Activated naive CD4-positive, alpha-beta T cell treated with anti-CD3 and anti-CD28 coated beads for 36 hours (primary cell): ENCODE results near the gene CCNI. TPM values are rescaled to one million over a fixed set of nuclear protein-coding genes. Genes with fewer than 3 reads are reported as not detected.
"Not testable (repeated sequence)": the region's sequence is repeated elsewhere in the genome, so short reads cannot be mapped to it uniquely, and the experiment has no call there.

ENCODE experiments used
- CTCF ChIA-PET: fragments of 350-600 bp; sonication (Branson Sonifier 250); formaldehyde crosslinking; loops from one replicate; lab custom pipeline; 2021; ENCODE audit warnings: antibody characterized with exemption; lab: Charles Lee
- DNase-seq: peaks from one replicate; pipeline ENCODE4 v3.0.0-alpha.2; 2020
- H3K27ac Mint-ChIP-seq: one replicate; pipeline ENCODE4 v1.8.0; 2021; ENCODE audit warnings: mild to moderate bottlenecking, mixed read lengths
- H3K27me3 Mint-ChIP-seq: one replicate; pipeline ENCODE4 v1.8.0; 2021; ENCODE audit warnings: low read depth, mixed read lengths
- H3K36me3 Mint-ChIP-seq: one replicate; pipeline ENCODE4 v1.8.0; 2021; ENCODE audit warnings: low read depth, mixed read lengths
- H3K4me1 Mint-ChIP-seq: one replicate; pipeline ENCODE4 v1.8.0; 2021; ENCODE audit warnings: low read depth, mixed read lengths
- H3K4me3 Mint-ChIP-seq: one replicate; pipeline ENCODE4 v1.8.0; 2021; ENCODE audit warnings: mild to moderate bottlenecking, moderate library complexity, mixed read lengths
- H3K9me3 Mint-ChIP-seq: one replicate; pipeline ENCODE4 v1.8.0; 2021; ENCODE audit warnings: mixed read lengths
- intact Hi-C: fragments of 100-400 bp; cut with micrococcal nuclease; formaldehyde crosslinking; loops from one replicate; pipeline ENCODE4 v1.15.1; 2023
- total RNA-seq, 2 experiments: library from RNA; stranded (reverse); gene quantifications; one replicate each; pipeline ENCODE4 v1.2.3, GENCODE V29; 2021

CCNI gene
- total RNA-seq, 2 experiments from 2014 or later = 211 to 218 TPM

GRCh38 chr4:77079281-77079680 is 3.5 kb upstream of the CCNI start:
- Mint-ChIP-seq H3K4me1 (peaks cover 29% of the 10 kb centered on the region), H3K27ac (no peak overlapping the region), H3K9me3 (no peaks in the 10 kb centered on the region), H3K27me3 (no peaks in the 10 kb centered on the region), H3K4me3 (no peak overlapping the region), H3K36me3 (peaks cover 5% of the 10 kb centered on the region)
- intact Hi-C loops = loop anchor here (5.0 to 10.0 kb wide), 3 partner anchors 1022 to 1696 kb away; partner anchors contain the start of genes BMP2K and G3BP2
- CTCF ChIA-PET = interaction anchor here (0.7 to 1.6 kb wide), 4 partner anchors 16 to 242 kb away, joined by 3 to 6 read pairs (median 4); no protein-coding TSS in a partner anchor
- DNase-seq = no peak

GRCh38 chr4:77078401-77078800 is 2.6 kb upstream of the CCNI start:
- CTCF ChIA-PET = interaction anchor here (1.6 kb wide), 1 partner anchor 17 kb away, joined by 6 read pairs; no protein-coding TSS in a partner anchor

GRCh38 chr4:77076889-77077635 is 1.3 kb upstream of the CCNI start:
- peak; percentile 14 for DNase-seq
- intact Hi-C loops = loop anchor here (1.0 to 10.0 kb wide), 11 partner anchors 46 to 1698 kb away; partner anchors contain the start of genes BMP2K, G3BP2, MRPL1 and SCARB2
- Mint-ChIP-seq H3K27me3 (no peaks in the 10 kb centered on the region), H3K36me3 (peaks cover 5% of the 10 kb centered on the region), H3K4me3 (peak overlapping the region; percentile 71), H3K9me3 (no peaks in the 10 kb centered on the region), H3K4me1 (peaks cover 34% of the 10 kb centered on the region), H3K27ac (peak overlapping the region; percentile 100)
- CTCF ChIA-PET = interaction anchor here (0.9 to 2.0 kb wide), 3 partner anchors 15 to 126 kb away, joined by 4 to 5 read pairs (median 4); no protein-coding TSS in a partner anchor

More at GRCh38 chr4:77078401-77078800, 2.6 kb upstream of the CCNI start:
- Mint-ChIP-seq H3K27ac (no peak overlapping the region), H3K36me3 (peaks cover 5% of the 10 kb centered on the region), H3K4me1 (peaks cover 29% of the 10 kb centered on the region), H3K27me3 (no peaks in the 10 kb centered on the region), H3K4me3 (no peak overlapping the region), H3K9me3 (no peaks in the 10 kb centered on the region)
- intact Hi-C loops = loop anchor here (5.0 to 10.0 kb wide), 3 partner anchors 1021 to 1696 kb away; partner anchors contain the start of genes BMP2K and G3BP2
- no peak for DNase-seq

GRCh38 chr4:77074981-77075855 is 571 bp downstream of the CCNI start:
- CTCF ChIA-PET = interaction anchor here (0.6 kb wide), 1 partner anchor 14 kb away, joined by 3 read pairs; no protein-coding TSS in a partner anchor
- Mint-ChIP-seq H3K27me3 (no peaks in the 10 kb centered on the region), H3K4me1 (peaks cover 41% of the 10 kb centered on the region), H3K27ac (peak overlapping the region; percentile 100), H3K36me3 (peaks cover 5% of the 10 kb centered on the region), H3K9me3 (no peaks in the 10 kb centered on the region), H3K4me3 (peak overlapping the region; percentile 99)
- peak; percentile 86 for DNase-seq
- intact Hi-C loops = loop anchor here (1.0 to 10.0 kb wide), 5 partner anchors 23 to 1700 kb away; partner anchors contain the start of genes BMP2K, G3BP2 and SEPTIN11

- CTCF ChIA-PET = interaction anchor here (0.6 to 1.6 kb wide), 5 partner anchors 15 to 129 kb away, joined by 3 to 4 read pairs (median 3); no protein-coding TSS in a partner anchor
- Mint-ChIP-seq H3K36me3 (peaks cover 5% of the 10 kb centered on the region), H3K27me3 (no peaks in the 10 kb centered on the region), H3K4me1 (peaks cover 45% of the 10 kb centered on the region), H3K9me3 (no peaks in the 10 kb centered on the region), H3K27ac (no peak overlapping the region), H3K4me3 (no peak overlapping the region)
- intact Hi-C loops = loop anchor here (1.0 to 10.0 kb wide), 2 partner anchors 22 to 1700 kb away; partner anchors contain the start of gene BMP2K
- DNase-seq = no peak
Observed at GRCh38 chr4:77074381-77074831, 1.4 kb downstream of the CCNI start.

GRCh38 chr4:77073981-77074380 is 1.8 kb downstream of the CCNI start:
- intact Hi-C loops = loop anchor here (1.0 to 10.0 kb wide), 2 partner anchors 22 to 1701 kb away; partner anchors contain the start of gene BMP2K

GRCh38 chr4:77073106-77073809 is 2.5 kb downstream of the CCNI start:
- no peaks in the 10 kb centered on the region for H3K27me3 Mint-ChIP-seq
- intact Hi-C loops = loop anchor here (10.0 kb wide), 1 partner anchor 1702 kb away; the partner anchor contains the start of gene BMP2K
- CTCF ChIA-PET = interaction anchor here (0.9 to 1.7 kb wide), 6 partner anchors 17 to 130 kb away, joined by 3 to 6 read pairs (median 3); no protein-coding TSS in a partner anchor
- H3K4me3 Mint-ChIP-seq = no peak overlapping the region
- H3K4me1 Mint-ChIP-seq = peaks cover 48% of the 10 kb centered on the region
- H3K27ac Mint-ChIP-seq = no peak overlapping the region
- DNase-seq = no peak
- no peaks in the 10 kb centered on the region for H3K9me3 Mint-ChIP-seq
- peaks cover 6% of the 10 kb centered on the region for H3K36me3 Mint-ChIP-seq

More at GRCh38 chr4:77073981-77074380, 1.8 kb downstream of the CCNI start:
- Mint-ChIP-seq H3K9me3 (no peaks in the 10 kb centered on the region), H3K4me3 (no peak overlapping the region), H3K4me1 (peaks cover 44% of the 10 kb centered on the region), H3K36me3 (peaks cover 5% of the 10 kb centered on the region), H3K27me3 (no peaks in the 10 kb centered on the region), H3K27ac (no peak overlapping the region)
- no peak for DNase-seq
- CTCF ChIA-PET = interaction anchor here (0.7 to 1.6 kb wide), 5 partner anchors 16 to 130 kb away, joined by 3 to 4 read pairs (median 3); no protein-coding TSS in a partner anchor

- CTCF ChIA-PET = interaction anchor here (0.7 to 1.7 kb wide), 4 partner anchors 20 to 129 kb away, joined by 3 to 6 read pairs (median 4); no protein-coding TSS in a partner anchor
- Mint-ChIP-seq H3K9me3 (no peaks in the 10 kb centered on the region), H3K27ac (no peak overlapping the region), H3K27me3 (no peaks in the 10 kb centered on the region), H3K4me1 (peaks cover 42% of the 10 kb centered on the region), H3K4me3 (no peak overlapping the region), H3K36me3 (peaks cover 7% of the 10 kb centered on the region)
- intact Hi-C loops = loop anchor here (10.0 kb wide), 1 partner anchor 1703 kb away; the partner anchor contains the start of gene BMP2K
- peak; percentile 42 for DNase-seq
Observed at GRCh38 chr4:77072195-77072753, 3.5 kb downstream of the CCNI start.

GRCh38 chr4:77069514-77069913 is 6.3 kb downstream of the CCNI start:
- Mint-ChIP-seq H3K27ac (peak overlapping the region; percentile 27), H3K4me1 (peaks cover 43% of the 10 kb centered on the region)
- intact Hi-C loops, H3K9me3 Mint-ChIP-seq, H3K27me3 Mint-ChIP-seq, H3K36me3 Mint-ChIP-seq, H3K4me3 Mint-ChIP-seq, DNase-seq: not testable (repeated sequence)
- CTCF ChIA-PET = interaction anchor here (0.7 to 2.7 kb wide), 3 partner anchors 16 to 131 kb away, joined by 3 to 7 read pairs (median 6); no protein-coding TSS in a partner anchor

GRCh38 chr4:77065382-77065781 is 10.4 kb downstream of the CCNI start:
- Mint-ChIP-seq H3K4me3 (no peak overlapping the region), H3K4me1 (peaks cover 37% of the 10 kb centered on the region), H3K36me3 (peaks cover 22% of the 10 kb centered on the region), H3K27ac (peak overlapping the region; percentile 24), H3K9me3 (no peaks in the 10 kb centered on the region), H3K27me3 (no peaks in the 10 kb centered on the region)
- CTCF ChIA-PET = interaction anchor here (0.8 to 1.9 kb wide), 2 partner anchors 16 to 139 kb away, joined by 4 to 5 read pairs; no protein-coding TSS in a partner anchor
- no peak for DNase-seq
- intact Hi-C loops = no loop called here
